GM21619 (cell line): ENCODE measurements around the gene BTBD9.

Source experiments
- ATAC-seq: cut with Tn5 transposase; IDR thresholded peaks from one replicate; pipeline ENCODE4 v1.9.1; 2021; ENCODE audit not compliant: unreplicated experiment

Gene BTBD9

DNA sequence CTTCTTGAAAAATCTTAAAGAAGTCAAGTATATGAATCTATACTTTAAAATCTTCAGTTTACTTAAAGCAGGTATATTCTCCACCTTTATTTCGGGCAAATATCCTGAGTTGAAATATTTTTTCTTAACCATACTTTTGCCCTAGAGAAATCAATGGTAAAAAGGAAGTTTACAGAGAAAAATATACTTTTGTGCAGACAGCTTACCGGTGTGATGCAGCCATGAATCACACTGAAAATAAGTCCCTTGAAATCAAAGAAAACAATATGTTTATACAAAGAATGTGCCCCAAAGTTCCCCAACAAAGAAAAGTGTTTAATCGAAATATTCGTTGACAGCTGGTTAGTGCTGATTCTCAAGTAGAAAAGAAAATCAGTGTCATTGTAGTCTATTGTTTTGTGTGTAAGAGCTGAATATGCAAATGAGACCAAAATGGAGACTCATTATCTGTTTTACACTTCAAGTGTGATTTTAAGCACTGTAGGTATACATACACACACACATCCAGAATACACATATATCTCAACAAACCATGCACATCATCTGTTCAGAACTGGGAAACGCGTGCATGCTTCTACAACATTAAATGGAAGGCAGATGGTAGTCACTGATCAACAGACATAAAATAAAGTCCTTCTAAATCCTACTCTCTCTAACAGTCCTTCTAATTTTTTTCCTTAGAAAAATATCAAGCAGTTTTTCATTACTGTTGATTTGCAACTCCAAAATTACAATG, 73.3 kb downstream of the BTBD9 start:
- ATAC-seq = no peak

DNA sequence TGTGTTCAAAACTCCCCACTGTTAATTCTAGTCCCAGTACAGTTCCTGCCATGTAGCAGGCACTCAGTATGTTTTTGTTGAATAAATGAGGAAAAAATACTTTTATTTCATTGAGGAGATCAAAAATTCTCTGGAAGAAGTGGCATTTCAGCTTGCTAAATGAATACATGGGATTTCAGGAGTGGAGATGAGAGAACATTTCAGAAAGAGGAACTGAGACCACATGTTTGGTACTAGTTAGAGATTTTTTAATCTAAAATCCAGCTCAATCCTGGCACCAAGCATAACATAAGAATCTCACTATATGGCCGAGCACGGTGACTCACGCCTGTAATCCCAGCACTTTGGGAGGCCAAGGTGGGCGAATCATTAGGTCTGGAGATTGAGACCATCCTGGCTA, 75.4 kb downstream of the BTBD9 start:
- ATAC-seq = no peak

DNA sequence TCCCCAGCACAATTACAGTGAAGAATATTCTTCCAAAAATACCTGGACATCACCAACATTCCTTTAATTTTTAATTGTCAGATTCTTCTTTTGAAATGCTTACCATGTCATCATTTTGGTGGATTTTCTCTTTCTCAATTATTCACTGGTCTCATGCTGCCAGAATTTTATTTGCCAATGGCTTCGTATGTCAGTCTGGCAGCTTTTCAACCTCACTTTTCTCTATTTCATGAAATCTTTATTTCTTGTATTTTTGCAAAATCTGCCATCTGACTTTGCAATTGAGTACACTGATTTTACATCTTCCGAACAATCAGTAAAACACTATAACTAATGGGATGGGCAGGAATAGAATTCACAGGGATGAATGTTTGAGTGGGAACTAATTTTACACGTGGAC, 84.1 kb downstream of the BTBD9 start:
- no peak for ATAC-seq

DNA sequence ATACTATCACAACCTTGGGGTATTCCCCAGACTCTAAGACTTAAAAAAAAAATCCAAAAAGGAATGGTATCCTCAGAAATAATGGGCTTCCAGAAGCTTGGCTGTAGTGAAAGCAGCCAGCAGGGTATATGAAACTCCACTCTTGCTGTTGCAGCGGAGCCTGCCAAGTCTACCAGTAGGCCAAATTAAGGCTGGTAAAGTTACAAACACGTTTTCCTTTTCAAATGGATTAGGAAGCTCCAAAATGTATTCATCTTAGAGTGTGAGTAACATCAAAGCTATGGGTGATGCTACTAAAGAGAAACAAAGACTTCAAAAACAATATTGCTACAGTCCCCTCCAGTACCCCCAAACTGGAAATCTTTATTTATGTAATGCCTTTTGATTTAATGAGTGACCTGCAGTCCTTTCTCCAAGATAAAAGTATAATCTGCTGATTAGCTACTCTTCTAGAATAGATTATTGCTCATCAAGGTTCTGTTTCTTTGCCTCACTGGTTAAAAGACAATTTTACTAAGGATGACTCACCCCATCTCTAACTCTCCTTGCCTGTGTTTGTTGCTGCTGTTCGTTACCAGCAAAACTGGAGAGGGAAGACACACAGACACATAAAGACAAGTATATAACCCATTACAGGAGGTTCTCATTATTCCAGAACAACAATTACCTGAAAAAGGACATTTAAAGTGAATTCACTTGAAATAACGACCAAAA, 84.9 kb downstream of the BTBD9 start:
- ATAC-seq = no peak

DNA sequence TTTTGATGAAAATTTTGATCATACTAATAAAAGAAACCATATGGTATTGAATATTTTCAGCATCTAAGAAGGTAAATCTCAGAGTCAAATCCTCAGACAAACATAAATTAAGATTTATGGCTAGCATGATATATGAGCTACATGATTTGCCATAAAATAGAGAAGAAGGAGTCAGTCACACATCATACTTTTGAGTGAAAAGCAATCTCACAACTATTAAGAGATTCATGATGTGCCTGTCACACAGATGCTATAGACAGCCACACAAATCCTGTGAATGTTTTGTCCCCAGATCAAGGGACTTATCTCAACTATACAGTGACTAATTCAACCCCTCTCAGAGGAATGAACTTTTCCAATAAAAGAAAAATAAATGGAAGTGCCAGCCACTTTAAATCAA, 85.7 kb downstream of the BTBD9 start:
- no peak for ATAC-seq

DNA sequence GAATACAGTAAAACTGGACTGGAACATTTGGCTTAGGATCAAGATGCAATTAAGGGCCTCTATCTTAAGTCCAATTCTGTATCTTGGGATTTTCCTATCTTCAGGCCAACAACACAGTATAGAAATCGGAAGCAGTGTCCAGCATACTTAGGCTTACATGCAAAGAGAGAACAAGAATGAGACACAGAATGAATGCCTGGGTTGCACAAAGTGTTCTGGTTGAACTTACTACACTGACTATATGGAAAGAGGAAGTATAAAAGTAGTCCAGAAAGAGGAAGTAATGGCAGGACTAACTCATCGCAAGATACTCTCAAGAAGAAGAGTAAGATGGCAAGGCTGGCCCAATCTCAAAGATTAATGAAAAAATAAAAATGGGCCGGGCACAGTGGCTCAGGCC, 87.6 kb downstream of the BTBD9 start:
- ATAC-seq = peak; percentile 84

DNA sequence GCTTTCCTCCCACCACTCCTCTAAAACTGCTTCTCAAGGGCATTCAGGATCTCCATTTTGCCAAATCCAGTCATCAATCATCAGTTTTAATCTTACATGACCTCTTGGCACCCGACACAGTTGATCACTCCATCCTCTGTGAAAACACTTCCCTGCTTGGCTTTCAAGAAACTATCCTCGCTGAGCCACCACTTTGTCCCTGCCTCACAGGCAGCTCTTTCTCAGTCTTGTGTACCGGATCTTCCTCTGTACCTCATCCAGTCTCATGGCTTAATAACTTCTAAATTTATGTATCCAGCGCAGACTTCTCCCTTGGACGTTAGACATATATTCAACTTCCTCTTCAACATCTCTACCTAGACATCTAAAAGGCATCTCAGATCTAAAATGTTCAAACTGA, 89.9 kb downstream of the BTBD9 start:
- ATAC-seq = no peak

DNA sequence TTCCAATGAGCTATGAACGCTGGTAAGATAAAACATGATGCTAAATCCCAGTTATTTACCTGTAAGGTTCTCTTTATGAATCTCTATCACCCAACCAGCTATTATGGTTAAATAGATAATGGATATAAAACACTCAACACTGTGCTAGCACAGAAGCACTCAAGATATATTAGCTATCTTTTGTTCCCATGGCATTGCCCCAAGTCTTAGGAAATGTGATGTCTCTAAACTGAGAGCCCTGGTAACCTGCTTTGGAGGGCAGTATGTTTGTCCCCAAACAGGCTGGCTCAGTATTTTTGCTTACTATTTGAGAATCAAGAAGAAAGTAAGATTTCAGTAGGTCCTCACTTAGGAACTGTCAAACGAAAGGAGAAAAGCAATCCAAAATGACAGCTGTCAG, 90.5 kb downstream of the BTBD9 start:
- ATAC-seq = no peak

DNA sequence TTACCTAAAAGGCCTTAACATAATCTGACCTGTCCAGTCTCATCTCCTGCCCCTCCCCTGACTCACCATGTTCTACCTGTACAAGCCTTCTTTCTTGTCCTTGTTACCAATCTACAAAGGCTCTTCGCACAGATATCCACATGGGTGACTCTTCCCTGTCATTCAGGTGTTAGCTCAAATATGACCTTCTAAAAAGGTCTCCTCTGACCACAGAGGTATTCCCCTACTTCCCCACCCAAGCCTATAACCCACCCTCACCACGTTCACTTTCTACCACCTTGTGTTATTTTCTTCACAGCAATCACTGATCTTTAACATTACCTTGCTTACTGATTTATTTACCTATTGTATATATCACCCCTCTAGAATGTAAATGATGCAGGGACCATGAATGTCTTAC, 96.7 kb downstream of the BTBD9 start:
- ATAC-seq = no peak

DNA sequence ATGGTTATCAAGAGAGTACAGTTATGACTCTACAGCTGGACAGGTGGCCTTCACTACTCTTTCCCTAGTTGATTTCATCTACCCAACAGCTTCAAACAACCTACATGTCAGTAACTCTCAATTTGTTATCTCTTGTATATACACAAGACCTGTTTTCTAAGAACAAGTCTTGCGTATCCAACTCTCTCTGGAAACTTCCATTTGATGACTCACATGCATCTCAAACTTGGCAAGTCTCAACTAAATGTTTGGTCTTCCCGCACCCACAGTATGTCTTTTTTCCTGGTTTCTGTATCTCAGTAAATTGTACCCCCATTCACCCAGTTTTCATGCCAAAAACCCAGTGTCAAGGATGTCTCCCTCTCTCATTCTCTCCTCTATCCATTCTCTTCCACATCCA, 97.7 kb downstream of the BTBD9 start:
- ATAC-seq = no peak

DNA sequence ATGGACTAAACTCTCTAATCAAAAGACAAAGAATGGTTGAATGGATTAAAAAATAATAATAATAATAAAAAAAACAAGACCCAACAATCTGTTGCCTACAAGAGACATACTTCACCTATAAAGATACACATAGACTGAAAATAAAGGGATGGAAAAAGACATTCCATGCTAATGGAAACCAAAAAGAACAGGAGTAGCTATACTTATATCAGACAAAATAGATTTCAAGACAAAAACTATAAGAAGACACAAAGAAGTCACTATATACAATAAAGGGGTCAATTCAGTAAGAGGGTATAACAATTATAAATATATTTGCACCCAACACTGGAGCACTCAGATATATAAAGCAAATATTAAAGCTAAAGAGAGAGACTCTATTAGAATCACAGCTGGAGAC, 106.7 kb downstream of the BTBD9 start:
- ATAC-seq = no peak

DNA sequence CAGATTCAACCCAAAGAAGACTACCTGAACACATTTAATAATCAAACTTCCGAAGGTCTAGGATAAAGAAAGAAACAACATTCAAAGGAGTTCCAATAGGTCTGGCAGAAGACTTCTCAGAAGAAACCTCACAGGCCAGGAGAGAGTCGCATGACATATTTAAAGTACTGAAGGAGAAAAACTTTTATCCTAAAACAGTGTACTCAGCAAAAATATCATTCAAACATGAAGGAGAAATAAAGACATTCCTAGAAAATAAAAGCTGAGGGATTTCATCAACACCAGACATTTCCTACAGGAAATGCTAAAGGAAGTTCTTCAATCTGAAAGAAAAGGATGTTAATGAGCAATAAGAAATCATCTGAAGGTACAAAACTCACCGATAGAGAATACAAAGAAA, 108.6 kb downstream of the BTBD9 start:
- no peak for ATAC-seq

DNA sequence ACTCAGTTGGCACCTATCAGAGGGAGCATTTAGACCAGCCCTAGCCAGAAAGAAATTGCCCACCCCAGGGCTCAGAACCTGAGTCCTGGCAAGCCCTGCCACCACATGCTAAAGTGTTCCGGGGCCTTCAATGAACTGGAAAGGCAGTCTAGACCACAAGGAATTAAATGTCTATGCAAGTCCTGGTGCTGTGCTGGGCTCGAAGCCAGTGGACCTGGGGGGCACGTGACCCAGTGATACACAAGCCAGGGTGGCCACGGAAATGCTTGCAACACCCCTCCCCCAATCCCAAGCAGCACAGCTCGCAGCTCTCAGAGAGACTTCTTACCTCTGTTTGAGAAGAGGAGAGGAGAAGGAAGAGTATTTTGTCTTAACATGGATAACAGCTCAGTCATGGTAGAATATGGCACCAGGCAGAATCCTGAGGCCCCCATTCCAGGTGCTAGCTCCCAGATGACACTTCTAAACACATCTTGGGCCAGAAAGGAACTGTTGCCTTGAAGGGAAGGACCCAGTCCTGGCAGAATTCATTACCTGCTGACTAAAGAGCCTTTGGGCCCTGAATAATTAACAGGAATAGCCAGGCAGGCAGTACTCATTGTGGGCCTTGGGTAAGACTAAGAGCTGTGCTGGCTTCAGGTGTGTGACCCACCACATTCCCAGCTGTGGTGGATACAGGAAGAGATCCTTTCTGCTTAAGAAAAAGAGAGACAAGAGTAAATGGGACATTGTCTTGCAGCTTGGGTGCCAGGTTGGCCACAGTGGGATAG, 111.3 kb downstream of the BTBD9 start:
- ATAC-seq = no peak

DNA sequence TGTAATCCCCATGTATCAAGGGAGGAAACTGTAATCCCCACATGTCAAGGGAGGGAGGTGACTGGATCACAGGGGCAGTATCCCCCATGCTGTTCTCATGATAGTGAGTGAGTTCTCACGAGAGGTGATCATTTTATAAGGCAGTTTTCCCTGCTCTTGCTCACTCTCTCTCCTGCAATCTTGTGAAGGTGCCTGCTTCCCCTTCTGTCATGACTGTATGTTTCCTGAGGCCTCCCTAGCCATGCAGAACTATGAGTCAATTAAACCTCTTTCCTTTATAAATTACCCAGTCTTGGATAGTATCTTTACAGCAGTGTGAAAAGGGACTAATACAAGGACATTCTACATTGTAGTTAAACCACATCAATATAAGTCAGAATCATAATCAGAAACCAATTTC, 112.4 kb downstream of the BTBD9 start:
- ATAC-seq = no peak

DNA sequence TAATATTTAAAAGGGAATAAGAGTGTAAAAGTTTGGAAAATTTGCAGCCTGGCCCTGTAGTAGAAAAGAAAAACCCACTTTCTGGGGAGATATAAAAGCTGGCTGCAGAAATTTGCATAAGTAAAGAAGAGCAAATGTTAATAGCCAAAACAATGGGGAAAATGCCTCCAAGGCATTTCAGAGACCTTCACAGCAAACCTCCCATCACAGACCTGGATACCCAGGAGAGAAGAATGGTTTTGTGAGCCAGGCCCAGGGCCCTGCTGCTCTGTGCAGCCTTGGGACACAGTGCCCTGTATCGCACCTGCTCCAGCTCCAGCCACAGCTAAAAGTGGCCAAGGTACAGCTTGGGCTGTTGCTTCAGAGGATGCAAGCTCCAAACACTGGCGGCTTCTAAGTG, 113.8 kb downstream of the BTBD9 start:
- ATAC-seq = no peak

DNA sequence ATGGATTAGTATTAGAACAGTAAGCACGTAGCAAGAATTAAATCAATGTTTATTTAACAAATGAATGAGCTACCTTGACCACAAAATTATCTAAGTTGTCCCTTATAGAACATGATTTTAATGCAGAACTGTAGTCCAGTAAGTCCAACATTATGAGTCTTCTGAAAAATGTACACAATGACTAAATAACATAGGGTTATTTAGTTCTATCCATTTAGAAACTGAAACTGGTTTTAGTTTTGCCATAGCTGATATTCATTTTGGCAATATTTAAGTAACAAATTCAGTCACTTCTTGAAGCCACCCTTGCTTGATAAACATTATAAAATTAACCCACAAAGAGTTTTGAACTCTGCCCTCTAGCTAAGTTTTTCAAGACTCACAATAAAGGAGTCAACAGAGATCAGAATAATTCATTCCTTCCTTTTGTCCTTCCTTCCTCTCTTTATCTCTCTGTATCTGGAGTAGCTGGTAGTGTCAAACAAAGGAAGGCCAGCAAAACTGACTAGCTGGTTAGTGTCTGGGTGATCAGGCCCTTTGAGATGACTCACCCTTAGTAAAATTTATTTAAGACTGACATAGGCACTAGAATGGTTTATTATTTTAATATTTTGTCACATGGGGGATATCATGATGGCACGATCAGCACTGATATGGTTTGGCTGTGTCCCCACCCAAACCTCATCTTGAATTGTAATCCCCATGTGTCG, 115.1 kb downstream of the BTBD9 start:
- ATAC-seq = no peak

DNA sequence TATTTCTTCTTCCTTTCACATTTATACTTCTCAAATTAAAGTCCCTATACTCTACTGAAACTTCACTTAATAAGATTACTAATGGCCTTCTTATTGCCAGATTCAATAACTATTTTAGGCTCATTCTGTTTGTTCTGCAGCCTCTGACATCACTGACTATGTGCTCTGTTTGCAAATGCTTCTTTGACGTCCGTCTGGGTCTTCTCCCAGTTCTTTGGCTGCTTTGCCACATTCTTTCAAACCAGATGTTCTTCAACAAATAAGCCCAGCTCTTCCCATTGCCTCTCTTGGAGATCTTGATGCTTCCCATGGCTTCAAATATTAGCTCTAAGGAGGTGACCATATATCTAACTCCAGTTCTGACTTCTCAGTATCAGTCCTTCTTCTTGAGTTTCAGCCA, 117.4 kb downstream of the BTBD9 start:
- ATAC-seq = no peak

DNA sequence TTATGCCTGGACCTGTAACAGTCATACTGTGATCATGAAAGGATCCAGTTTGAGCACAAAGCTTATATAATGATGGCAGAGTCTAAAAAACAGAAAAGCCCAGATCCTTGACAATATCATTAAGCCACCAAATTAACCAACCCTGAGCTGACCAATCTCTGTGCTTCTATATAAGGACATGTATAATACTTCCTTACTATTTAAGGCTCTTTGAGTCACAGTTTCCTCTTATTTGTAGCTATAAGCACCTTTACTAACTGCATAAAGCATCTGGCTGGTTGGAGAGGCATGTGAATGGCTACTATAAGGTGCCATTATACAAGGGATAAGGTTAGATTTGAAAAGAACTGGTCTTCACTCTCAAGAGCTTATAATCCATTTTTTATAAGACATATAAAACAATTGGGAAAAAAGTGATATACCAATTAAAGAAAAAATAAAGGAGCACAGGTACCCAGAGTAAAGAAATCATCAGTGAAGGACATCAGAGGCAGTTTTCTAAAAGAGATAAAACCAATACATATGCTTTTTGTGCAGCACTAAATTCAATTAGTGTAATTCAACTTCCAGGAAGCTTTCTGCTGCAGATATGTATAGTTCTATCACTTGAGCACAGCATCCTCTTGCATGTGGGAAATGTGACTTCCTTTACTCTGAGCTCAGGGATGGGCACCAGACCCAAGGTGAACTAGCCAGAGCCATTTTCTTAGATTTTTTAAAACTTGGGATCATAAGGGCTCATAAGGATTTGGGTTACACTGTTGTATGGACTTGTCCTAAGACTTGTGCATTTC, 121.0 kb downstream of the BTBD9 start:
- ATAC-seq = no peak

DNA sequence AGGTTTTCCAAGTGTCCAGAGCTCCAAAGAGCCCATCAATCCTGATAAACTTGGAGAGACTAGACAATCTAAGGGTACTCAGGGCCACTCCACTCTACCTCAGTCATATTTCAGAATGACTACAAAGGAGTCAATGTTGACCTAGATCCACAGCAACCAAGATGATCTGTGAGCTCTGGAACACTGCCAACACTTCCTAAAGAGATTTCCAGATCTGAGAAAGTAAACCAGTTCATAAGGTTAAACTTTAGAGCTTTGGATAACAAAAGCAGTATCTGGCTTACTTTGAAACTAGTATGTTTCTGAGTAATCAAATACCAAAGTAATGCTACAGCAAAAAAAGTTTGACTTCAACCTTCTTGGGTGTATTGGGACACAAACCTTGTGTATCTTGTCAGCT, 122.7 kb downstream of the BTBD9 start:
- ATAC-seq = no peak

DNA sequence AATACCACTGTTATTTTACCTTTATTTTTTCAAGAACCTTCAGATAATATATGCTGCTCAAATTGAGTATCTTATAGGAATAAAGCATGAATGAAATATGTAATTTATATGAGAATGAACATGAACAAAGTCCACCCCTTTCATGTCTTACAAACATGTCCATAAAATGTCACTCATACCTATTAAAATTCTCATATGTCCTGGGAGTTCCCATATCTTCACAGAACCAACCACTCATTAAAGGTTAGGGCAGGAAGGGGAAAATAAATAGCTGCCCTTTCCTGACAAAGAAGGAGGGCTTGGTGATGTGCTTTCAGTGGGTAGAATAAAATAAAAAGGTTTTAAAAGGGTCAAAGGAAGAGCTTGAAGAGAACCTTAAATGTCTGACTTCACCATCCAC, 125.3 kb downstream of the BTBD9 start:
- ATAC-seq = no peak

DNA sequence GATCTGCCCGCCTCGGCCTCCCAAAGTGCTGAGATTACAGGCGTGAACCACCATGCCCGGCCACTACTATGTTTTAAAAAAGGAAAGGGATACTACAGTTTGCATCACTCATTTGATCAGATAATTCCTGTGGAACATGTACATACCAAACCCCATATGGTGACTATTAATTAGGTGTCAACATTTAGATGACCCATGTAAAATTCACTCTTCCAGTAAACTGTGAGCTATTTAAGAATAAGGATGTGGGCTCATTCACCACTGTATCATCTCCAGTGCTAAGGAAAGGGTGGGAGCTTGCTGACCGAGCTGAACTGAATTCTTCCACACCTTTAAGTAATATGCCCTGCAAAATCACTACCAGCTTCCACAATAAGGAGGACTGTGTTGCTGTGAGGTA, 127.5 kb downstream of the BTBD9 start:
- no peak for ATAC-seq
